GM18499 (cell line): ENCODE results near the gene NAGK.
A peak's percentile ranks its signal among the peaks of the same experiment; 100 is the strongest.
"Not testable (repeated sequence)": the region's sequence is repeated elsewhere in the genome, so short reads cannot be mapped to it uniquely, and the experiment has no call there.

Experiments
- ATAC-seq: cut with Tn5 transposase; IDR thresholded peaks from one replicate; pipeline ENCODE4 v1.9.1; 2021; ENCODE audit warnings: moderate number of reproducible peaks; ENCODE audit not compliant: insufficient read depth, unreplicated experiment

The NAGK gene

DNA sequence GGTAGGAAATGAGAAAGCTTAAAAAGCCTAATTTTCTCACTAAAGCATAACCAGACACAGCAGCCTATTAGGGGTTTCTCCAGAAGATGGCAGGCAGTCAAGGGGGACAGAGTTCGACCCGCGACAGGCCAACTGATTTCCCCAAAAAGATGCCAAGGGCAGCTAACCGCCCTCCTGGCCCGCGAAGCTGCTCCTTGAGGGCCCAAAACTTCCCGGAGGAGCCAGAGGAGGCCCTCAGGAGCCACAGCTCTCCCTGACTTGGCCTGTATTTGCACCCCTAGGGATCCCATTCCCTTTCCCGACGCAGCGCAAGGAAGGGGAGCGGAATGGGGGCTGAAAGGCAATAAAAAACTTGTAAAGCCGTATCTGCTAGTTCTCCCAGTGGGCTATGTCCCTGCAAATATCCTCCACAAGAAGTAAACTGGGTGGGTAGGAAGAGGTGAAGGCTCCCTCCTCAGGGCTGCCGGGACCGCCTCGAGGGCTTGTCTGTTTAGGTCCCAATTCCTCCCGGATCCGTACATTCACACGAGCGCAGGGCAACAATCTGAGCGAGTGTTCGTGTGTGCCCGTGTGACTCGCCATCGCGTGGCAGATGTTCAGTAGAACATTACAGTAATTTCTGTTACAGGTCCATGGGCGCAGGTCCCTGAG, 756 bp upstream of the NAGK start:
- no peak for ATAC-seq

GRCh38 chr2:71069376-71069775, 928 bp downstream of the NAGK start:
- no peak for ATAC-seq

- no peak for ATAC-seq
Observed at GRCh38 chr2:71070294-71071093, 2.0 kb downstream of the NAGK start.

- peak; percentile 37 for ATAC-seq
Observed at GRCh38 chr2:71071681-71072398, 3.4 kb downstream of the NAGK start.

DNA sequence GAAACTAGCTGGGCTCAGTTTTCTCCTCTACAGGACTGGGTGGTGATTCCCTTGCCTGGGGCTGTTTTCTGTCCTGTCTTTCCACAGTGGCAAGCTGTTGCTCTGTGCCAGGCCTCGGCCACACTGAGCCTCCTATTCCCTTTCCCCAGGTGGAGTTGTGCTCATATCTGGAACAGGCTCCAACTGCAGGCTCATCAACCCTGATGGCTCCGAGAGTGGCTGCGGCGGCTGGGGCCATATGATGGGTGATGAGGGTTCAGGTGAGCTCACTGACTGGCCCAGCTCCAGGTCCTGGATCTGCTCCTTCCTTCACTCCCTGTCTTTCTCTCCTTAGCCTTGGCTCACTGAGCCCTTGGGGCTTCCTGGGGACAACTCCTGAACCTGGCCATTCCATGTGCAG, 4.0 kb downstream of the NAGK start:
- ATAC-seq, result no peak

DNA sequence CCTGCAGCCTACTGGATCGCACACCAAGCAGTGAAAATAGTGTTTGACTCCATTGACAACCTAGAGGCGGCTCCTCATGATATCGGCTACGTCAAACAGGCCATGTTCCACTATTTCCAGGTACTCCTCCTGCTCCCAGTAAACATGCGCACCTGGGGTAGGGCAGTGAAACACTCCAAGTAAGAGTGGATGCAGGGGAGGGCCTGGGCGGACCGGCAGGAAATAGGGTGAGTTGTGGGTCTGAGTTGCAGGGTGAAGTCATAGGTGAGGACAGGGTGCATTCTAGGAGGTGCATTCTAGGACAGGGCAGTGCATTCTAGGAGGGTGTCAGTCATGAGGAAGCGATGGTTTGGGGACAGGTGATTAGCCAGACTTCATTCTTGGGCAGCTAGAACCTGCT, 5.0 kb downstream of the NAGK start:
- ATAC-seq, result no peak

- ATAC-seq, result no peak
Observed at GRCh38 chr2:71074893-71075395, 6.5 kb downstream of the NAGK start.

DNA sequence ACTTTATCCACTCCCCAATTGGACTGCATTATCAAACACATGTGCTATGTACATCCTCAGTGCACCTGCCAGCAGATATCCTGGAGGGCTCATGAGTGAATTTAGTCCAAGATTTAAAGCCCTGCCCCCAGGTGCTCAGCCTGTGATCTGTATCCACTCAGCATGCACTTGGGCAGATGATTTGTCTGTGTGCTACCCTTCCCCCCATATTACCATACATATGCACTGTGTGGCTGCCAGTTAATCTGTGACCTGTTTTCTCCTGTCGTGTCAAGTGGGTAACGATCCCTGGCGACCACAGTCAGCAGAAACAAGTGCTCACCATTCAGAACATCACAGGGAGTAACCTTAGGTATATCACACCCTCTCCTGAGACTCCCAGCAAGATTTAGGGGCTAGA, 10.2 kb downstream of the NAGK start:
- ATAC-seq, result no peak

DNA sequence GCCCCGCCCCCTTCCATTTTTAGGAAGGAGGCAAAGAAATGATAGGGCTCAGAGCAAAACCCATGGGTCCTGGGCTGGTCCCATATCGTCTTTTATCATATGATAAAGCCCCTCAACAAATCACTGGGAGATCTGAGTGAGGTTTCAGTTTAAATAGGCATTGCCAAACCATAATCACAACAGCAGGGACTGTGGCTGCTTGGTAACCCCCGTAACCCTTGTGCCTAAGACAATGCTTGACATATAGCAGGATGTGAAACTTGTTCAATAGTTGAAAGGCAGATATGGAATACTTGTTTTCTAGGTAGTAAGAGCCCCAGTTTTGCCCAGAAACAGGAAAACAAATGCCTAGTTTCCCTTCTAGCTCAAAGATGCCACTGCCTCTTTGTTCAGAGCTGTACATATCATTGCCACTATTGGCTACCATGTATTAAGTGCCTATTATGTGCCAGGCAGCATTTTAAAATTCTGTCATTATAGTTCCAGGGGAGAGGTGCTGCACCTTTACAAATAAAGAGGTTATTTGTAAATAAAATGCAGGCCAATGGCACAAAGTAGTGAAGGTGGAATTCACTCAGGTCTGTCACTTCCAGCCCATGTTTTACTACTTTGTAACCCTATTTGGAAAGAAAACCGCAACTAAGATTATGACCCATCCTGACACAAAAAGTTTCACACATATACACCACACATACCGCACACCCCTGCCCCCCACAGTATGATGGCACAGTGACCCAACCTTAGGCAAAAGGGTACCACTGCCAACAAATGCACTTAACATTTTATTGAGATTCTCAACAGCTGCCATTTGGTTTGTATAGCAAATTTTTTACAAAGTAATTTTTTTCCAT, 14.2 kb downstream of the NAGK start:
- ATAC-seq, result peak; percentile 47

DNA sequence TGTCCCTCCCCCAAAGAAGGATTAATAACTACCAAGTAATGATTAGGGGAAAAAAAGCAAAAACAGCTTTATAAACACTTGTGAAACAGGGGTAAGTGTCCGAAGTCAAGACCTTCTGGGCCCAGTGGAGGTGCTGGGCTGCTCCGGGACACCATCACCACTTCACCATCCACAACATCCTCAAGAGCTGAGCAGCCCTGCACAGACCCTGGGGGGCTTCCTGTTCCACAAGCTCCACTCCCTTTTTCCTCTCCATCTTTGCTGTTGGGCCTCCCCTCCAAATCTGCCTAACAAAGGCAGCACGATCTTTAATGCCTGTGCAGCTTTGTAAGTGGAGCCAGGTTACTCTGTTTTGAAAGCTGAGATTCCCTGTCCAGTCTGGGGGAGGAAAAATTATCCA, 14.8 kb downstream of the NAGK start:
- ATAC-seq, result not testable (repeated sequence)

GRCh38 chr2:71083752-71084312, 15.4 kb downstream of the NAGK start:
- ATAC-seq, result not testable (repeated sequence)

GRCh38 chr2:71085325-71086003, 17.0 kb downstream of the NAGK start:
- not testable (repeated sequence) for ATAC-seq

- not testable (repeated sequence) for ATAC-seq
Observed at GRCh38 chr2:71089475-71089874, 21.0 kb downstream of the NAGK start.

DNA sequence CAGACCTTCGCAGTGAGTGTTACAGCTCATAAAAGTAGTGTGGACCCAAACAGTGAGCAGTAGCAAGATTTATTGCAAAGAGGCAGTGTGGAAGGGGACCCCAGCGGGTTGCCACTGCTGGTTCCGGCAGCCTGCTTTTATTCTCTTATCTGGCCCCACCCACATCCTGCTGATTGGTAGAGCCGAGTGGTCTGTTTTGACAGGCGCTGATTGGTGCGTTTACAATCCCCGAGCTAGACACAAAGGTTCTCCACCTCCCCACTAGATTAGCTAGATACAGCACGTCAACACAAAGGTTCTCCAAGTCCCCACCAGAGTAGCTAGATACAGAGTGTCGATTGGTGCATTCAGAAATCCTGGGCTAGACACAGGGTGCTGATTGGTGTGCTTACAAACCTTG, 23.4 kb downstream of the NAGK start:
- ATAC-seq, result not testable (repeated sequence)

DNA sequence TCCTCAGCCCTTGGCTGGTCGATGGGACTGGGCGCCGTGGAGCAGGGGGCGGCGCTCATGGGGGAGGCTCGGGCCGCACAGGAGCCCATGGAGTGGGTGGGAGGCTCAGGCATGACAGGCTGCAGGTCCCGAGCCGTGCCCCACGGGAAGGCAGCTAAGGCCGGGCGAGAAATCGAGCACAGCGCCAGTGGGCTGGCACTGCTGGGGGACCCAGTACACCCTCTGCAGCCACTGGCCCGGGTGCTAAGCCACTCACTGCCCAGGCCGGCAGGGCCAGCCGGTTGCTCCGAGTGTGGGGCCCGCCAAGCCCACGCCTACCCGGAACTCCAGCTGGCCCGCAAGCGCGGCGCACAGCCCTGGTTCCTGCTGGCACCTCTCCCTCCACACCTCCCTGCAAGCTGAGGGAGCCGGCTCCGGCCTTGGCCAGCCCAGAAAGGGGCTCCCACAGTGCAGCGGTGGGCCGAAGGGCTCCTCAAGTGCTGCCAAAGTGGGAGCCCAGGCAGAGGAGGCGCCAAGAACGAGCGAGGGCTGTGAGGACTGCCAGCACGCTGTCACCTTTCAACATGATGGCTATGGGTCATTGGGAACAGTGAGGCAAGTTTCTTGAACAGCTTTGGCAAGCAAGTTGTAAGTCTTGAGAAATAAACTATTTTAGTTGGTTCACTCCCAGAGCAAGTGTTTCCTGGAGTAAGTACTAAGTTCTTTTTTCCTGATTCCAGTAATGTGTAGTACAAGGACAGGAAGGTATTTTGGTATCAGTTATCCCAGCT, 24.2 kb downstream of the NAGK start:
- not testable (repeated sequence) for ATAC-seq

- ATAC-seq, result no peak
Observed at GRCh38 chr2:71100195-71100964, 31.9 kb downstream of the NAGK start.

DNA sequence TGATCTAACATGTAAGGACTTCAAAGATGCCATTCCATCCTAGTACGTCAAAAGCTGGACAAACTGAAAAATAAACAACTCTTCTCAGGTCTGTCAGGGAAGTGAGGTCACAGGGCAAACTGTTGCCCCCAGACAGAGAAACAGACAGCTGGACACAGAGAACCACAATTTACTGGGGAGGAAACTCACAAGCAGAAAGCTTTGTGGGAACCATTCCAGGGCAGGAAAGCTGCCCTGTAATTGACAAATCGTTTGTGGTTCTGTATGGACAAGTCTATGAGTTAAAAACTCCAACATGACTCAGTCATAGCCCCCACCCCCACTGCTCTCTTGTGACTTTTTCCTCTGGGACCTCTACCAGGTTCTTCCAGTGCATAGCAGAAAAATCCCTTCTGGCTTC, 33.2 kb downstream of the NAGK start:
- ATAC-seq, result no peak
